ENCODE results near the gene PARVB.

GRCh38 chr22:44037519-44038375, 13.6 kb downstream of the PARVB start:
- TF ChIP-seq ZNF77 (CRISPR knock-in tag; IDR thresholded peaks at IDR 0.05), result no peak
- TF ChIP-seq NR2C2 (CRISPR knock-in tag; IDR thresholded peaks at IDR 0.05), result no peak
- TF ChIP-seq NR2C2 (tag; IDR thresholded peaks at IDR 0.05), result no peak
- TF ChIP-seq ZNF263 (CRISPR knock-in tag; IDR thresholded peaks at IDR 0.05; ENCODE audit: borderline replicate concordance), result no peak
- no peak for TF ChIP-seq SP1 (CRISPR knock-in tag; IDR thresholded peaks at IDR 0.05)
- TF ChIP-seq NFYB (IDR thresholded peaks at IDR 0.05; ENCODE audit: extremely low read depth, insufficient read length), result no peak
- TF ChIP-seq, protein P1, sequence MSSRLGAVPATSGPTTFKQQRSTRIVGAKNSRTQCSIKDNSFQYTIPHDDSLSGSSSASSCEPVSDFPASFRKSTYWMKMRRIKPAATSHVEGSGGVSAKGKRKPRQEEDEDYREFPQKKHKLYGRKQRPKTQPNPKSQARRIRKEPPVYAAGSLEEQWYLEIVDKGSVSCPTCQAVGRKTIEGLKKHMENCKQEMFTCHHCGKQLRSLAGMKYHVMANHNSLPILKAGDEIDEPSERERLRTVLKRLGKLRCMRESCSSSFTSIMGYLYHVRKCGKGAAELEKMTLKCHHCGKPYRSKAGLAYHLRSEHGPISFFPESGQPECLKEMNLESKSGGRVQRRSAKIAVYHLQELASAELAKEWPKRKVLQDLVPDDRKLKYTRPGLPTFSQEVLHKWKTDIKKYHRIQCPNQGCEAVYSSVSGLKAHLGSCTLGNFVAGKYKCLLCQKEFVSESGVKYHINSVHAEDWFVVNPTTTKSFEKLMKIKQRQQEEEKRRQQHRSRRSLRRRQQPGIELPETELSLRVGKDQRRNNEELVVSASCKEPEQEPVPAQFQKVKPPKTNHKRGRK (tag; IDR thresholded peaks at IDR 0.05), result no peak
- no peak for TF ChIP-seq CBX3 (IDR thresholded peaks at IDR 0.05; ENCODE audit: borderline replicate concordance in 1 of 2, low read length in 2 of 2)
- no peak for TF ChIP-seq ATF7 (IDR thresholded peaks at IDR 0.05)
- no peak for TF ChIP-seq POLR3A (IDR thresholded peaks at IDR 0.05; ENCODE audit: borderline replicate concordance, extremely low read depth, insufficient read depth, insufficient read length)
- no peak for TF ChIP-seq PTTG1 (tag; IDR thresholded peaks at IDR 0.05; ENCODE audit: low read depth)
- TF ChIP-seq CHAMP1 (IDR thresholded peaks at IDR 0.05), result no peak
- no peak for TF ChIP-seq PRDM10 (IDR thresholded peaks at IDR 0.05; ENCODE audit: partially characterized antibody)
- TF ChIP-seq MAFF (IDR thresholded peaks at IDR 0.05; ENCODE audit: low read length), result no peak
